Trophoblast cell (in vitro differentiated cells and primary cell): ENCODE measurements around the gene MED13L.
"Not testable (repeated sequence)": the region's sequence is repeated elsewhere in the genome, so short reads cannot be mapped to it uniquely, and the experiment has no call there.

Experiments used
- DNase-seq, 2 donors: peaks; one replicate each; pipeline ENCODE4 v3.0.0-alpha.2; 2016
- H2AFZ ChIP-seq: 2 replicates; pipeline ENCODE4 v1.6.1; 2013; ENCODE audit warnings: low read length, moderate library complexity, mild to moderate bottlenecking; ENCODE audit not compliant: insufficient read depth, poor library complexity
- H2AK5ac ChIP-seq: 2 replicates; pipeline ENCODE4 v1.6.1; 2013; ENCODE audit warnings: mild to moderate bottlenecking, low read length
- H2BK120ac ChIP-seq: 2 replicates; pipeline ENCODE4 v1.6.1; 2013; ENCODE audit warnings: low read length, mild to moderate bottlenecking, moderate library complexity; ENCODE audit not compliant: insufficient read depth, poor library complexity
- H2BK12ac ChIP-seq: 2 replicates; pipeline ENCODE4 v1.6.1; 2013; ENCODE audit warnings: mild to moderate bottlenecking, low read length, moderate library complexity
- H2BK5ac ChIP-seq: 2 replicates; pipeline ENCODE4 v1.6.1; 2013; ENCODE audit warnings: low read length, low read depth, moderate library complexity, mild to moderate bottlenecking; ENCODE audit not compliant: poor library complexity
- H3K14ac ChIP-seq: 2 replicates; pipeline ENCODE4 v1.6.1; 2013; ENCODE audit warnings: mild to moderate bottlenecking, low read length
- H3K18ac ChIP-seq: 2 replicates; pipeline ENCODE4 v1.6.1; 2013; ENCODE audit warnings: mild to moderate bottlenecking, low read length
- H3K23ac ChIP-seq: 2 replicates; pipeline ENCODE4 v1.6.1; 2013; ENCODE audit warnings: low read length
- H3K27ac ChIP-seq: 2 replicates; pipeline ENCODE4 v1.5.1; 2013; ENCODE audit warnings: low read depth, mild to moderate bottlenecking, inconsistent platforms, low read length, moderate library complexity
- H3K27me3 ChIP-seq: 2 replicates; pipeline ENCODE4 v1.6.1; 2013; ENCODE audit warnings: inconsistent platforms, mild to moderate bottlenecking, low read length, moderate library complexity; ENCODE audit not compliant: insufficient read depth
- H3K36me3 ChIP-seq, 2 experiments: 1 replicate in 1 of 2; 2 replicates in 1 of 2; pipeline ENCODE4 v1.6.1; 2013; ENCODE audit warnings: low read length in 2 of 2, mild to moderate bottlenecking in 2 of 2, moderate library complexity in 1 of 2; ENCODE audit not compliant: insufficient read depth in 2 of 2, control insufficient read depth in 1 of 2
- H3K4ac ChIP-seq: 2 replicates; pipeline ENCODE4 v1.6.1; 2013; ENCODE audit warnings: low read depth, mild to moderate bottlenecking, low read length, moderate library complexity
- H3K4me1 ChIP-seq, 2 experiments: 1 replicate in 1 of 2; 2 replicates in 1 of 2; pipeline ENCODE4 v1.6.1; 2013; ENCODE audit warnings: low read length in 2 of 2, mild to moderate bottlenecking in 2 of 2, moderate library complexity in 1 of 2; ENCODE audit not compliant: insufficient read depth in 2 of 2, control insufficient read depth in 1 of 2
- H3K4me2 ChIP-seq: 2 replicates; pipeline ENCODE4 v1.6.1; 2013; ENCODE audit warnings: inconsistent platforms, mild to moderate bottlenecking, low read length, moderate library complexity
- H3K4me3 ChIP-seq: 2 replicates; pipeline ENCODE4 v1.5.1; 2013; ENCODE audit warnings: mild to moderate bottlenecking, low read depth, low read length, inconsistent platforms
- H3K79me1 ChIP-seq: one replicate; pipeline ENCODE4 v1.6.1; 2013; ENCODE audit warnings: low read length
- H3K79me2 ChIP-seq: 2 replicates; pipeline ENCODE4 v1.6.1; 2013; ENCODE audit warnings: low read length, mild to moderate bottlenecking; ENCODE audit not compliant: control insufficient read depth, insufficient read depth, poor library complexity
- H3K9ac ChIP-seq: 2 replicates; pipeline ENCODE4 v1.6.1; 2013; ENCODE audit warnings: mild to moderate bottlenecking, low read length
- H3K9me3 ChIP-seq: 2 replicates; pipeline ENCODE4 v1.6.1; 2013; ENCODE audit warnings: low read depth, mild to moderate bottlenecking, control low read depth, inconsistent platforms, low read length; ENCODE audit not compliant: insufficient read depth
- H4K12ac ChIP-seq: 2 replicates; pipeline ENCODE4 v1.6.1; 2013; ENCODE audit warnings: low read depth, mild to moderate bottlenecking, low read length, moderate library complexity
- H4K8ac ChIP-seq: 2 replicates; pipeline ENCODE4 v1.6.1; 2013; ENCODE audit warnings: low read depth, mild to moderate bottlenecking, low read length, moderate library complexity
- H4K91ac ChIP-seq: one replicate; pipeline ENCODE4 v1.6.1; 2013; ENCODE audit warnings: low read depth, mild to moderate bottlenecking, low read length, moderate library complexity
- WGBS: extraction: QIAGEN DNeasy Blood & Tissue Kit; methylation state at CpG from one replicate; pipeline ENCODE4 v1.1.7; 2013; ENCODE audit warnings: missing lambda C conversion rate; ENCODE audit not compliant: insufficient read length, insufficient coverage; ENCODE audit errors: extremely low coverage; 5-methylcytosine and 5-hydroxymethylcytosine counted together

MED13L gene

DNA sequence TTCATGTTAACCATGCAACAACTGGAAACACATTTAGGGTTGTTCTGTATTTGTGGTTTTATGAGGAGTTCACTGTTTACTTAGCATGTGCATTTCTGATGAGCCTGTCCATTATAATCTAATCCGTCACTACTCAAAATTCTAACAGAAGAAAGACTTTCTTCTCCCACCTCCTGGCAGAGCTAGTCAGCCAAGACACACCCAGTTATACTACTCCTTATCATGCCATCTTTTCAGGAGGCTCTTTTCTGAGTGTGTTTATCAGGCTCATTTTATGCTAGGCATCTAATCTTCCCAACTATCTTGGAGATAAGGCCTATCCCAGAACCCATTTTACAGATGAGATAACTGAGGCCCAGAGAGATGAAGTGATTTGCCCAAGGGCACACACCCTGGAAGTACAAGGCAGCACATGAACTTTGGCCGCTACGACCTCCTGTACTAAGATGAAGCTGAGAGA, 10.4 kb upstream of the MED13L start:
- no peak overlapping the region for H3K18ac ChIP-seq
- no peak overlapping the region for H3K4ac ChIP-seq
- H3K9me3 ChIP-seq: no peaks in the 10 kb centered on the region
- H3K27me3 ChIP-seq: no peaks in the 10 kb centered on the region
- no peak overlapping the region for H3K4me2 ChIP-seq
- no peak overlapping the region for H2BK120ac ChIP-seq
- H3K79me1 ChIP-seq: no peaks in the 10 kb centered on the region
- no peaks in the 10 kb centered on the region for H3K79me2 ChIP-seq
- H3K23ac ChIP-seq: no peak overlapping the region
- no peak overlapping the region for H4K8ac ChIP-seq
- no peak overlapping the region for H2AK5ac ChIP-seq
- H2BK12ac ChIP-seq: no peak overlapping the region
- peaks cover 0 to under 1% of the 10 kb centered on the region in 2 experiments for H3K4me1 ChIP-seq
- no peak overlapping the region for H4K91ac ChIP-seq
- H4K12ac ChIP-seq: no peak overlapping the region
- no peaks in the 10 kb centered on the region for H3K36me3 ChIP-seq
- H2BK5ac ChIP-seq: no peak overlapping the region
- no peak overlapping the region for H2AFZ ChIP-seq
- H3K14ac ChIP-seq: no peak overlapping the region
- H3K9ac ChIP-seq: no peak overlapping the region
- no peak overlapping the region for H3K4me3 ChIP-seq
- no CpG with 5 or more reads among the region's 3 CpGs for WGBS
- H3K27ac ChIP-seq: no peak overlapping the region
- DNase-seq: peak; percentile 63 to 99

DNA sequence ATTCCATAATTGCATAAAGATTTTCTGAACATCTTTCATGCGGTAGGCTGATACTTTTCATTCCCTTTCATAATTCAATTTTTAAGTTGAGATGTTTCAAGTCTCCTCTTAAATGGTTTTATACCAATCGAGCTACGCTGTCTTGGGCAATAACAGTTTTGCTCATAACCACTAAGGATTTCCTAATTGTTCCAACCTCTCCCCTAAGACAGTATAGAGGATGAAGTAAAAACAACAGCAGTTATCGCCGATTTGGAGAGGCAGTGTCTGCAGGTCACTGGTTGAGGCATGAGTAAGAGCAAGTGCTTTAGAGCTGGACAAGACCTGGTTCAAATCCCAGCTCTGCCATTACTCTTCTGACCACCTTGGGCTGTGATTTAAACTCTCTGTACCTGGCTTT, 6.9 kb upstream of the MED13L start:
- Histone ChIP-seq H3K27ac (no peak overlapping the region), H2AK5ac (no peak overlapping the region), H3K4me2 (no peak overlapping the region), H4K8ac (no peak overlapping the region), H3K27me3 (no peaks in the 10 kb centered on the region), H3K79me1 (no peaks in the 10 kb centered on the region), H3K79me2 (no peaks in the 10 kb centered on the region), H2BK12ac (no peak overlapping the region), H3K23ac (no peak overlapping the region), H3K36me3 (no peaks in the 10 kb centered on the region), H4K91ac (no peak overlapping the region), H2AFZ (no peak overlapping the region), H3K18ac (no peak overlapping the region), H3K9ac (no peak overlapping the region), H3K4me3 (no peak overlapping the region), H3K9me3 (no peaks in the 10 kb centered on the region), H4K12ac (no peak overlapping the region), H3K4ac (no peak overlapping the region), H3K4me1 (peaks cover 5 to 6% of the 10 kb centered on the region in 2 experiments), H2BK120ac (no peak overlapping the region), H3K14ac (no peak overlapping the region), H2BK5ac (no peak overlapping the region)
- no CpG with 5 or more reads among the region's 5 CpGs for WGBS
- DNase-seq: no peak

DNA sequence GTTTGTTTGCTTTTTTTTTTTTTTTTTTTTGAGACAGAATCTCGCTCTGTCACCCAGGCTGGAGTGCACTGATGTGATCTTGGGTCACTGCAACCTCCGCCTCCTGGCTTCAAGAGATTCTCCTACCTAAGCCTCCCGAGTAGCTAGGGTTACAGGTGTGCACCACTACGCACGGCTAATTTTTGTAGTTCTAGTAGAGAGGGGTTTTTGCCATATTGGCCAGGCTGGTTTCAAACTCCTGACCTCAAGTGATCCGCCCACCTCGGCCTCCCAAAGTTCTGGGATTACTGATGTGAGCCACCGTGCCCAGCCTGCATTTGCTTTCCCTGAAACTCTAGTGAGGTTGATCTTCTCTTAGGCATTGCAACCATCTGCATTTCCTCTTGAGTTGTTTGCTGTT, 6.4 kb upstream of the MED13L start:
- not testable (repeated sequence) for H3K79me1 ChIP-seq, H4K91ac ChIP-seq, H2AK5ac ChIP-seq, H3K9me3 ChIP-seq, H3K4me3 ChIP-seq, H4K8ac ChIP-seq, H3K4me1 ChIP-seq, H3K23ac ChIP-seq, H2BK120ac ChIP-seq, H4K12ac ChIP-seq, H3K4ac ChIP-seq, H3K9ac ChIP-seq, DNase-seq, H3K27me3 ChIP-seq, H2BK5ac ChIP-seq, H3K79me2 ChIP-seq, H3K4me2 ChIP-seq, H3K18ac ChIP-seq, H3K14ac ChIP-seq, H2AFZ ChIP-seq, H2BK12ac ChIP-seq, H3K36me3 ChIP-seq, H3K27ac ChIP-seq
- WGBS: no CpG with 5 or more reads among the region's 8 CpGs

DNA sequence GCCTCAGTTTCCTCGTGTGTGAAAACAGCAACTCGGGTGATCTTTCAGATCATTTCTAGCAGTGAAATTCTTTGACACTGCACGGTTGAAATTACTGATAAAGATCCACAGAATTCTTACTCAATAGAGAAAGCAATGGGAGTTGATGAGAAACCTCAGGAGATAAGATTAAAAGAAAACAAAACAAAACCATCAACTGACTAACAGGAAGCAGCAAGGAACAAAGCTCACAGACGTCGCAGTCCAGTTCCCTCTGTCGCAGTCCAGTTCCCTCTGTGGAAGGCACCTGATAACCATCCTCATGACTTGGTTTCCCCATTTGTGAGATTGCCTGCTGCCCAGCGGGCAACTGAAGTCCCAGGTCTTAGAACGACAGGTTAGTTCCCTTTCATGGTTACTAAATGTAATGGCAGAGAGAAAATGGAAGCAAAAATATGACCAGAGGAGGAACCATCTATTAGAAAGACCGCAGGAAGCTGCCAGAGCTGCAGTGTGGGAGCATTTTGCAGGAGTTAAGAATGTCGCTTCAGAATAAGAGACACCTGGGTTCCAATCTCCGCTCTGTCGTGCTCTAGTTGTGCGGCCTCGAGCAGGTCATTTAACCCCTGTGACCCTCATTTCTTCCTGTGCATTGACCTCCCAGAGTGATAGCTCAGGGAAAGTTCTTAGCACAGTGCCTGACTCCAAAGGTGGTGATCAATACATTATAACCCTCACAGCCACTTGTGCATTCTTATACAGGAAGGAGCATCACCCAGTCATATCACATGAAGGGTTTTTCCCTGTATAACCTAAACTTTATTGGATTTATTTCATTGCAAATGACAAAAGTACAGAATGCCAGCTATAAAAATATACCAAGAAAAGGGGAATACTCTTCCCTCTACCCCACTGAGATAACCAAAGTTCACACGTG, 5.1 kb upstream of the MED13L start:
- H2BK12ac ChIP-seq: no peak overlapping the region
- WGBS: no CpG with 5 or more reads among the region's 15 CpGs

More for the DNA sequence above, 5.1 kb upstream of the MED13L start:
- Histone ChIP-seq H4K8ac (no peak overlapping the region), H3K79me1 (peaks cover 7% of the 10 kb centered on the region), H3K4me2 (no peak overlapping the region), H2BK5ac (no peak overlapping the region), H3K4me1 (peaks cover 10 to 14% of the 10 kb centered on the region in 2 experiments), H3K9me3 (no peaks in the 10 kb centered on the region), H2AFZ (no peak overlapping the region), H4K91ac (no peak overlapping the region), H3K79me2 (peaks cover 2% of the 10 kb centered on the region), H2AK5ac (no peak overlapping the region), H3K4me3 (no peak overlapping the region), H3K18ac (no peak overlapping the region), H4K12ac (no peak overlapping the region), H3K4ac (no peak overlapping the region), H2BK120ac (no peak overlapping the region), H3K23ac (no peak overlapping the region), H3K14ac (no peak overlapping the region), H3K27ac (no peak overlapping the region), H3K36me3 (no peaks in the 10 kb centered on the region), H3K27me3 (no peaks in the 10 kb centered on the region), H3K9ac (no peak overlapping the region)
- peak in 1 of 2 donors; percentile 59 for DNase-seq
